ENCODE measurements around the gene FAM24B.
A peak's percentile ranks its signal among the peaks of the same experiment; 100 is the strongest.
"Not testable (repeated sequence)": the region's sequence is repeated elsewhere in the genome, so short reads cannot be mapped to it uniquely, and the experiment has no call there.

Gene FAM24B

GRCh38 chr10:122879339-122880273, at the start of gene FAM24B:
Gene FAM24B (minus strand): TSS chr10:122879581. CDS start chr10:122850515, 29,066 bp downstream.
- peak; percentile 98 for DNase-seq (ENCODE audit: low read depth)
- TF ChIP-seq CTCF (IDR thresholded peaks at IDR 0.05; ENCODE audit: insufficient read depth, low read depth, low read length, missing control alignments), result no peak

GRCh38 chr10:122915700-122916099, 36.3 kb upstream of the FAM24B start:
- DNase-seq (ENCODE audit: low read depth), result no peak
- no peak for TF ChIP-seq CTCF (IDR thresholded peaks at IDR 0.05; ENCODE audit: insufficient read depth, low read depth, low read length, missing control alignments)
- H3K4me3 ChIP-seq (ENCODE audit: low read depth, low read length), result no peak overlapping the region

More at GRCh38 chr10:122879339-122880273, at the start of gene FAM24B:
- peak within 1 kb of the TSS; percentile 75 for H3K4me3 ChIP-seq (ENCODE audit: low read depth, low read length)

- peak; percentile 45 for DNase-seq (ENCODE audit: low read depth)
- no peak for TF ChIP-seq CTCF (IDR thresholded peaks at IDR 0.05; ENCODE audit: insufficient read depth, low read depth, low read length, missing control alignments)
- no peak overlapping the region for H3K4me3 ChIP-seq (ENCODE audit: low read depth, low read length)
These were observed 32.6 kb upstream of the FAM24B start for GRCh38 chr10:122911889-122912484.

GRCh38 chr10:122910310-122910709, 30.9 kb upstream of the FAM24B start, which contains the start of gene FAM24A:
Gene FAM24A (plus strand): TSS chr10:122910610. CDS start chr10:122911635, 1,025 bp downstream.
- no peak for DNase-seq (ENCODE audit: low read depth)
- no peak within 1 kb of the TSS for H3K4me3 ChIP-seq (ENCODE audit: low read depth, low read length)
- no peak for TF ChIP-seq CTCF (IDR thresholded peaks at IDR 0.05; ENCODE audit: insufficient read depth, low read depth, low read length, missing control alignments)

- H3K4me3 ChIP-seq (ENCODE audit: low read depth, low read length); DNase-seq (ENCODE audit: low read depth): not testable (repeated sequence)
These were observed 24.5 kb upstream of the FAM24B start for GRCh38 chr10:122903861-122904260.

GRCh38 chr10:122894261-122894944, 15.0 kb upstream of the FAM24B start:
- peak; percentile 24 for DNase-seq (ENCODE audit: low read depth)
- no peak overlapping the region; the same call in 1 of the 2 replicates for H3K4me3 ChIP-seq (ENCODE audit: low read depth, low read length)
- TF ChIP-seq CTCF (IDR thresholded peaks at IDR 0.05; ENCODE audit: insufficient read depth, low read depth, low read length, missing control alignments), result no peak

- no peak overlapping the region for H3K4me3 ChIP-seq (ENCODE audit: low read depth, low read length)
- DNase-seq (ENCODE audit: low read depth), result no peak
- no peak for TF ChIP-seq CTCF (IDR thresholded peaks at IDR 0.05; ENCODE audit: insufficient read depth, low read depth, low read length, missing control alignments)
These were observed 4.8 kb upstream of the FAM24B start for GRCh38 chr10:122884166-122884565.

Data from GM12865 (cell line).